ENCODE measurements around the gene FBXL20. TPM values are rescaled to one million over a fixed set of nuclear protein-coding genes. Genes with fewer than 3 reads are reported as not detected.

FBXL20 gene
- total RNA-seq, 6 experiments from 2014 or later, result 6.0 to 9.8 (median 8.5) TPM

DNA sequence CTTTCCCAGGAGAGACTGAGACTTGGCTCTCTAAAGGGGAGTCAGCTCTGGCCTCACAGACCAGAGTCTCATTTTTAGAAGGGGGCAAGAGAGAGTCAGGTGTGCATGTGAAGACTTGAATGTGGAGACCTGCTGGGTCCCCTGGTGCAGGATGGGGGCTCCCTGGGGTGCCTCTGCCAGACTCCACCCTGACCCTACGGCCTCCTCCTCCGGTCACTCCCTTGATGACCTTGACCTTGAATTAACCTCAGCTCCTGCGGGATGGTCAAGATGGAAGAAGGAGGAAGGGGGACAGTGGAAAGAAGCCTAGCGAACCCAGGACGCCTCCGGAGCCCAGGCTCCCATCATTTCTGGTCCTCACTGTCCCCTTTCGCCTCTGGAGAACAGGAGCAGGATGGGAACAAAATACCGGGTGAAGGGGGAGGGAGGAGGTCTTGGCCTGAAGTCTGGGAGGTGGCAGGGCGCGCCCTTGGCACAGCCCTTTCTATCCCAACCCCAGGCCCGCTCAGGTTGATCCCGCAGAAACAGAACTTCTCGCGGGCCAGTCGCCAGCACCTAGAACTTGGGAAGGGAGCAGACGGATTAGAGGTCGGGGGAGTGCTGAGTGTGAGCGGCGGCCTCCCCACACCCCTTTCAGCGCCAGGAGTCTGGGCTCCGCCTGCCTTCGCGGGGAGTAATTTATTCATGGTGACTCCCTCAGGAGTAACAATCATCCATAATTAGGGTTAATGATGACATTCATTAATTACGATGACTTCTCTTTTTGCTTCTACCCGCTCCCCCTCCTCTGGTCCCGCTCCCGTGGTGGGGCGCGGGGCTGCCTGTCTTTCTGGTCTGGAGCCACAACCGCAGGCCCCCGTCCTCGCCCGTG, 177.3 kb downstream of the FBXL20 start:
- Histone ChIP-seq H3K27me3 (peaks cover 0 to 4% of the 10 kb centered on the region in 2 donors), H3K36me3 (no peaks in the 10 kb centered on the region), H3K27ac (no peak overlapping the region), H3K4me1 (peaks cover 0 to 7% (median 0%) of the 10 kb centered on the region in 4 donors), H3K9me3 (no peaks in the 10 kb centered on the region), H3K4me3 (no peak overlapping the region)
- WGBS (ENCODE audit: insufficient coverage, low coverage, low lambda C conversion rate, missing lambda C conversion rate), result 17% methylated on average over 14 of the region's 33 CpGs
- no peak for ATAC-seq
- DNase-seq, result no peak
- intact Hi-C loops (cut with DNase I), result no loop called here
- no peak for TF ChIP-seq CTCF (IDR thresholded peaks at IDR 0.05)
- TF ChIP-seq POLR2A (IDR thresholded peaks at IDR 0.05), result no peak

DNA sequence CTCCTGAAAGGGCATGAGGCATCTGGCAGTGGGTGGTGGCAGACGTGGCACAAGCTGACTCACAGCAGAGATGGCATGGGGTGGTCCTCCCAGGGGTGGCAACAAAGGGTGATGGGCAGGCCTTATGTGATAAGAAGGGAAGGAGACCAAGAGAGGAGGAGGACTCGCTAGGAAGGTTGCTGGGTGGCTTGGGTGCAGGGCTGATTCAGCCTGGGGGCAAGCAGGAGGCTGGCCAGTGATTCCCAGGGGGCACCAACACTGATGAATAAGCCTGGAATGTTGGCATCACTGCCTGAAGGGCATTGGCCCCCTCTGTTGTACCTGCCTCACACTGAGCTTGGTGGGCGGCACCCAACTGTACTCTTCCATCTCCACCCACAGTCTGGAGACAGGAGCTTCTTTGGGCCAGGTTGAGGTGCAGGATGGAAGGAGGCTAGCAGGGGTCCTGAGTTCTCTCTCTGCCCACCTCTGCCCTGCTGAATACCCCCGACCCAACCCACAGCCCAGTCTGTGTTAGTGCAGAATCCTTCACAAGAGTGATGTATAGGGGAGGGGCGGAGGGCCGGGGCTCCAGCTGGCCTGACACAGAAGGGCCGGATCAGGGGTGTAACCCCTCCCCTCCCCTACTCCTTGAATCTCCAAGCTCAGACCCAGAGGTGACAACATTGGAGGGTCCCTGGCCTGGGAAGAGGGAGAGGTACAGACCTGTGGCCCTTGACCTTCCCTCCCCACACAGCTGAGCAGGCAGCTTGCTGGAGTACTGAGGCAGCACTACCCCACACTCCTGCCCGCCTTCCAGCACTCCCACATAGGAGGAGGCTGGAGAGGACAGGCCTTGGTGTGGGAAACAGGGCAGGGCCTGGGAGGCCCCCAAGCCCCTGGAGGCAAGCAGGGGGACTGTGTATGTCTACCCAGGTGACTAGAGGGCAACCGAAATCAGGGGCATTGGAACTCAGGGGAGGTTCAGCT, 178.3 kb downstream of the FBXL20 start:
- ATAC-seq (no peak), DNase-seq (no peak)
- Histone ChIP-seq H3K27me3 (peaks cover 0 to 4% of the 10 kb centered on the region in 2 donors), H3K36me3 (no peaks in the 10 kb centered on the region), H3K4me3 (no peak overlapping the region), H3K27ac (no peak overlapping the region), H3K9me3 (no peaks in the 10 kb centered on the region), H3K4me1 (peaks cover 0 to 7% (median 0%) of the 10 kb centered on the region in 4 donors)
- intact Hi-C loops (cut with DNase I), result no loop called here
- no peak for TF ChIP-seq CTCF (IDR thresholded peaks at IDR 0.05)
- 81% methylated on average over 3 of the region's 9 CpGs for WGBS (ENCODE audit: insufficient coverage, low coverage, low lambda C conversion rate, missing lambda C conversion rate)

DNA sequence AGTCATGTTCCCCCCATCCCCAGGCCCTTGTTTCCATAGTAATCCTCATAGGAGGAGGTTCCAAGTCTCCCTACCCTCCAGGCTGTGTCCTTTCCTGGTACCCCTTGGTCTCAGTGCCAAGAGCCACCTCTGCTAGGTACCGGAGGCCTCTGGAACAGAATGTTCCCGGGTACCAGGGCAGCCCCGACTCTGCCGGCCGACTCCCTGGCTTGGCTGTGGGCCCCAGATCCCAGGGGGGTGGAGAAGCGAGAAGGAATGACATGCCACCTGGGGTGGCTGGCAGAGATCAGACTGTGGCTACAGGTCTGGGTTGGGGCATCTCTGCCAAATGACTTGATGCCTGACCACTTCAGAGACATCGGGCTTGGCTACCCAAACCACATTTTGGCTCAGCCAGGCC, 179.3 kb downstream of the FBXL20 start:
- no peak for TF ChIP-seq POLR2A (IDR thresholded peaks at IDR 0.05)
- TF ChIP-seq CTCF (IDR thresholded peaks at IDR 0.05), result no peak
- no peak overlapping the region for H3K4me3 ChIP-seq
- no peaks in the 10 kb centered on the region for H3K36me3 ChIP-seq
- H3K4me1 ChIP-seq, result peaks cover 0 to 7% (median 0%) of the 10 kb centered on the region in 4 donors
- H3K27ac ChIP-seq, result no peak overlapping the region
- DNase-seq, result no peak
- no CpG with 5 or more reads among the region's 7 CpGs for WGBS (ENCODE audit: insufficient coverage, low coverage, low lambda C conversion rate, missing lambda C conversion rate)
- no peaks in the 10 kb centered on the region for H3K9me3 ChIP-seq
- intact Hi-C loops (cut with DNase I), result no loop called here
- ATAC-seq, result no peak
- H3K27me3 ChIP-seq, result peaks cover 0 to 10% of the 10 kb centered on the region in 2 donors

- ATAC-seq, result no peak
- intact Hi-C loops (cut with DNase I), result no loop called here
- H3K36me3 ChIP-seq, result no peaks in the 10 kb centered on the region
- H3K4me1 ChIP-seq, result peaks cover 0 to 7% (median 0%) of the 10 kb centered on the region in 4 donors
- H3K27ac ChIP-seq, result no peak overlapping the region
- H3K9me3 ChIP-seq, result no peaks in the 10 kb centered on the region
- peaks cover 0 to 11% of the 10 kb centered on the region in 2 donors for H3K27me3 ChIP-seq
- DNase-seq, result no peak
- H3K4me3 ChIP-seq, result no peak overlapping the region
- WGBS (ENCODE audit: insufficient coverage, low coverage, low lambda C conversion rate, missing lambda C conversion rate), result no CpG with 5 or more reads among the region's 6 CpGs
- no peak for TF ChIP-seq CTCF (IDR thresholded peaks at IDR 0.05)
- TF ChIP-seq POLR2A (IDR thresholded peaks at IDR 0.05), result no peak
Observed at GRCh38 chr17:39221572-39221971, 179.9 kb downstream of the FBXL20 start.
